ENCODE results near the gene ILKAP.

Gene ILKAP

DNA sequence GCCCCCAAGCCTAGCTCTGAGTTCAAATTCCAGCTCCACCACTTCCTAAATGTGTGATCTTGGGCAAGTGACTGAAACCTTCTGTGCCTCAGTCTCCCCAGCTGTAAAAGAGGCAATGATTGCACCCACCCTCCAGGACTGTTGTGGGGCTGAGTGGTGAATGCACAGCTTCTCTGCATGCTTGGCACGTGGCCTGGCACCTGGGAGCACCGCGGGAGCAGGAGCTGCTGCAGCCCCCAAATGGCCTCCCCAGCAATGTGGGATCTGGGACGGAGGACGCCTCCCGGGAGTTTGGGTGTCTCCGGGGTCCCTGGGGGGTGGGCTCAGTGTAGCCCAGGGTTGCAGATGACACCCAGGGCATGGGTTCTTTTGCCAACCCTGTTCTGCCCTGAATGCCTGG lies 63.5 kb downstream of the ILKAP start:
- no peak overlapping the region for H3K9ac ChIP-seq
- H3K4me1 ChIP-seq = no peaks in the 10 kb centered on the region
- H3K27me3 ChIP-seq (ENCODE audit: control insufficient read depth, insufficient read depth, low read length) = no peaks in the 10 kb centered on the region
- no peak overlapping the region for H3K4me3 ChIP-seq (ENCODE audit: low read depth, low read length)
- H3K36me3 ChIP-seq (ENCODE audit: control insufficient read depth, insufficient read depth, low read length) = no peaks in the 10 kb centered on the region
- no peaks in the 10 kb centered on the region for H3K9me3 ChIP-seq (ENCODE audit: control insufficient read depth, low read length)
- TF ChIP-seq, protein P1, sequence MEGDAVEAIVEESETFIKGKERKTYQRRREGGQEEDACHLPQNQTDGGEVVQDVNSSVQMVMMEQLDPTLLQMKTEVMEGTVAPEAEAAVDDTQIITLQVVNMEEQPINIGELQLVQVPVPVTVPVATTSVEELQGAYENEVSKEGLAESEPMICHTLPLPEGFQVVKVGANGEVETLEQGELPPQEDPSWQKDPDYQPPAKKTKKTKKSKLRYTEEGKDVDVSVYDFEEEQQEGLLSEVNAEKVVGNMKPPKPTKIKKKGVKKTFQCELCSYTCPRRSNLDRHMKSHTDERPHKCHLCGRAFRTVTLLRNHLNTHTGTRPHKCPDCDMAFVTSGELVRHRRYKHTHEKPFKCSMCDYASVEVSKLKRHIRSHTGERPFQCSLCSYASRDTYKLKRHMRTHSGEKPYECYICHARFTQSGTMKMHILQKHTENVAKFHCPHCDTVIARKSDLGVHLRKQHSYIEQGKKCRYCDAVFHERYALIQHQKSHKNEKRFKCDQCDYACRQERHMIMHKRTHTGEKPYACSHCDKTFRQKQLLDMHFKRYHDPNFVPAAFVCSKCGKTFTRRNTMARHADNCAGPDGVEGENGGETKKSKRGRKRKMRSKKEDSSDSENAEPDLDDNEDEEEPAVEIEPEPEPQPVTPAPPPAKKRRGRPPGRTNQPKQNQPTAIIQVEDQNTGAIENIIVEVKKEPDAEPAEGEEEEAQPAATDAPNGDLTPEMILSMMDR (IDR thresholded peaks at IDR 0.05) = no peak
- no peaks in the 10 kb centered on the region for H3K79me2 ChIP-seq
- no peak overlapping the region for H3K4me2 ChIP-seq (ENCODE audit: low read length)
- H3K27ac ChIP-seq = no peak overlapping the region
- H2AFZ ChIP-seq = no peak overlapping the region

DNA sequence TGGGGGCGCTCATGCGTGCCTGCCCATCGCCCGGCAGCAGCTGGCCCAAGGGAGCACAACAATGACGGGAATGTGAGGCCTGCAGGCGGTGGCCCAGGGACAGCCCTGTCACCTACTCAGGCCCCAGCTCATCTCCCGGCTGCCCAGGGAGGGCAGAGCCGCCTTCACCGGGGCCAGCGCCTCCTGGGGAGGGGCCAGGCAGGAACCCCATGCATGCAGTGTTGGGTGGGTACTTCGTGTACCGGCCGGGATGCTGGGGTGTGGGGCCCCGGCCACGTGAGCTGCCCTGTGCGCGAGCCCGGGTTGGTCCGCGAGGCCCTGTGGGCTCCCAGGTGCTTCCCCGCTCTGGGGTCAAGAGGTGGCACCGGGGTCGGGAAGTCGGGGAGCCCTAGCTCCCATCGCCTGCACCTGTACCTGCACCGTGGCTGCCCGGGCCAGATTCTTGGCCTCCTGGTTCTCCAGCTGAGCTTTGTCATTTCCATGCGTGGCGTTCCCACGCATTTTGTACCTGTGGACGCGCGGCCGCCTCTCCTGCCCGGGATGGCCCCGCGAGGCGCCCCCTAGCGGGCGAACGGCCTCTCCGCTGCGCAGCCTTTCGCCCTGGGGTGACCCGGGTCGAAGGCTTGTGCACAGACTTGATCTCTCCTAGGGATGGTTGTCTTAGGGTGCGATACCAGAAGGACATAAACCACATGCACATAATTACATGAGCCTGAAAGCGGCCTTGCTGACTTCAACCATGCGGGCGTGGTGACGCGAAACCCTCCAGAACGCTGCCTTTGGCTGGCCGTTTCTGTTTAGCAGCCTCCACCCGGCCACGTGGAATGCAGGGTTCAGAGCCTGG lies 64.1 kb downstream of the ILKAP start:
- Histone ChIP-seq H3K4me3 (ENCODE audit: low read depth, low read length) (no peak overlapping the region), H2AFZ (no peak overlapping the region), H3K79me2 (no peaks in the 10 kb centered on the region), H3K9me3 (ENCODE audit: control insufficient read depth, low read length) (no peaks in the 10 kb centered on the region), H3K9ac (no peak overlapping the region), H3K36me3 (ENCODE audit: control insufficient read depth, insufficient read depth, low read length) (no peaks in the 10 kb centered on the region), H3K27me3 (ENCODE audit: control insufficient read depth, insufficient read depth, low read length) (no peaks in the 10 kb centered on the region), H3K27ac (no peak overlapping the region), H3K4me2 (ENCODE audit: low read length) (no peak overlapping the region), H3K4me1 (no peaks in the 10 kb centered on the region)
- TF ChIP-seq, protein P1 (IDR thresholded peaks at IDR 0.05) = no peak

DNA sequence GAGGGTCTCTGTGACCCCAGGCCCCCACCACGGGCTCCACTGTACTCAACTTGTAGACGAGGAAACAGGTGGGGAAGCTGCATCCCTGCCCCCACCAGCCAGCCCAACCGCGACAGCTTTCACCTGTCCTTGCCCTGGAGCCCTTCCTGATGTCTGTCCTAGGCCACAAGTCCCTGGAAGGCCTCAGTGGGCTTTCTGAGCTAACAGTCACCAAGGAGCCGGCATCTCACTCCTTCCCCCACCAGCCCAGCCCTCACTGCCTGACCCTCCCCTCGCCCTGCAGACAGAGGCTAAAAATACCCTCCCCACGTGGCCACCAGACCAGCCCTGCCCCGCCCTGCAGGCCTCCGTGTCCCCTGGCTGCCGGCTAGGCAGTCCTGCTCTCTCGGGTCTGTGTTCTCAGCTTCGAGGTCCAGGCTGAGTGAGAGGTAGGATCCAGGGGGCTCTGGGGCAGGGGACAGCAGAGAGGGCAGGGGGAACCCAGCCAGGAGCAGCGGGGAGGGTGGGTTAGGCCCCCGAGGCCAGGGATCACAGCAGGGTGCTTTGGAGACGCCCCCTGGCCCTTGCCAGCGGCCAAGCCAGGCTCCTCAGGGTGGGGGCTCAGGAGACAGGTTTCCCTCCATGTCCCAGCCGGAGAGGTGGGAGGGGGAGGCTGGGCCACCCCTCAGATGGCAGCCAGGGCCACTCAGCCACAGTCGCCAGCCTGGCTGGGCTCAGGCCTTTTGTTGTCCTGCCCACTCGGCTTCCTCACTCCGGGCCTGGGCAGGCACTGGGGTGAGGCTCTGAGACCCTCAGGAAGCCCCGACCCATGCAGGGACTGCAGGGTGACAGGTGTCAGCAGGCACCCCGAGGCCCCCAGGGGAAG lies 64.9 kb downstream of the ILKAP start, which contains the start of gene KLHL30:
Gene KLHL30, plus strand, starts transcription at position 338 of the 865 bp plus-strand sequence. CDS start 2,087 bp downstream, outside the sequence.
- H3K36me3 ChIP-seq (ENCODE audit: control insufficient read depth, insufficient read depth, low read length) = no peaks in the 10 kb centered on the region
- no peak within 1 kb of the TSS for H3K4me2 ChIP-seq (ENCODE audit: low read length)
- TF ChIP-seq, protein P1 (IDR thresholded peaks at IDR 0.05) = no peak
- H3K4me3 ChIP-seq (ENCODE audit: low read depth, low read length) = no peak within 1 kb of the TSS
- H3K27me3 ChIP-seq (ENCODE audit: control insufficient read depth, insufficient read depth, low read length) = no peaks in the 10 kb centered on the region
- H3K9me3 ChIP-seq (ENCODE audit: control insufficient read depth, low read length) = no peaks in the 10 kb centered on the region
- no peak within 1 kb of the TSS for H2AFZ ChIP-seq
- no peaks in the 10 kb centered on the region for H3K79me2 ChIP-seq
- no peak within 1 kb of the TSS for H3K9ac ChIP-seq
- no peaks in the 10 kb centered on the region for H3K4me1 ChIP-seq
- H3K27ac ChIP-seq = no peak within 1 kb of the TSS

DNA sequence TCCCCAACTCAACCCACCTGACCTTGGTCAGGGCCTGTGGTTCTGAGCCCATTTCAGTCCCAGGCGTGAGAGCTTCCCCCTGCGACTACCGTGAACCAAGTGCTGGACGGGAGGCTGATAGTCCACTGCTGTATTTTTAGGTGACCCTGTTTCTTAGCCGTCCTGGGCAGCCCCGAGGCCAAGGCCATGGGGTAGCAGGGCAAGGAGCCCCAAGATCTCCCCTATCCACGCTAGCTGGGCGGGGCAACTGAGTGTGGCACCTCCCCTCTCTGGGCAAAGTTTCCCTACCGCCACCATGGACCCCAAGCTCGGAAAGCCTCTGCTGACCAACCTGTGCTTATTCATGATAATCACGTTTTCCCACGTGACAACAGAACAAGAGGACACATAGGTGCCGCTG lies 65.6 kb downstream of the ILKAP start:
- Histone ChIP-seq H3K9me3 (ENCODE audit: control insufficient read depth, low read length) (no peaks in the 10 kb centered on the region), H3K36me3 (ENCODE audit: control insufficient read depth, insufficient read depth, low read length) (no peaks in the 10 kb centered on the region), H3K4me1 (no peaks in the 10 kb centered on the region), H3K27me3 (ENCODE audit: control insufficient read depth, insufficient read depth, low read length) (no peaks in the 10 kb centered on the region), H3K27ac (no peak overlapping the region), H2AFZ (no peak overlapping the region), H3K9ac (no peak overlapping the region), H3K4me3 (ENCODE audit: low read depth, low read length) (no peak overlapping the region), H3K4me2 (ENCODE audit: low read length) (no peak overlapping the region), H3K79me2 (no peaks in the 10 kb centered on the region)
- TF ChIP-seq, protein P1 (IDR thresholded peaks at IDR 0.05) = no peak
